Stimulated activated CD8-positive, alpha-beta memory T cell treated with anti-CD3 and anti-CD28 coated beads, Interleukin-7, amount 100 ng/mL, for 48 hours (primary cell): ENCODE results near the gene CEP164.

ENCODE experiments used
- DNase-seq, 2 donors: peaks; one replicate each; pipeline ENCODE4 v3.0.0-alpha.2; 2020; ENCODE audit warnings: low read depth in 1 of 2; ENCODE audit errors: extremely low read depth in 1 of 2

CEP164 gene

GRCh38 chr11:117356126-117356890 lies 28.7 kb downstream of the CEP164 start:
- no peak for DNase-seq

- DNase-seq: no peak
Observed at GRCh38 chr11:117361432-117361831, 33.8 kb downstream of the CEP164 start.

GRCh38 chr11:117366248-117366647 lies 38.6 kb downstream of the CEP164 start:
- no peak for DNase-seq

GRCh38 chr11:117366875-117367274 lies 39.2 kb downstream of the CEP164 start:
- DNase-seq: no peak

GRCh38 chr11:117369534-117369933 lies 41.9 kb downstream of the CEP164 start:
- no peak for DNase-seq

- no peak for DNase-seq
Observed at GRCh38 chr11:117371453-117371852, 43.8 kb downstream of the CEP164 start.

GRCh38 chr11:117374316-117375055 lies 46.8 kb downstream of the CEP164 start:
- DNase-seq: no peak

- DNase-seq: no peak
Observed at GRCh38 chr11:117375960-117376359, 48.3 kb downstream of the CEP164 start.

- no peak for DNase-seq
Observed at GRCh38 chr11:117376517-117376916, 48.9 kb downstream of the CEP164 start.

GRCh38 chr11:117378976-117379865 lies 51.6 kb downstream of the CEP164 start:
- DNase-seq: no peak

- DNase-seq: no peak
Observed at GRCh38 chr11:117380676-117381075, 53.0 kb downstream of the CEP164 start.

GRCh38 chr11:117381481-117382387 lies 54.1 kb downstream of the CEP164 start:
- DNase-seq: no peak

GRCh38 chr11:117382746-117383145 lies 55.1 kb downstream of the CEP164 start:
- DNase-seq: no peak

- no peak for DNase-seq
Observed at GRCh38 chr11:117384045-117384444, 56.4 kb downstream of the CEP164 start.

- no peak for DNase-seq
Observed at GRCh38 chr11:117385471-117385870, 57.8 kb downstream of the CEP164 start.

GRCh38 chr11:117385906-117386305 lies 58.3 kb downstream of the CEP164 start:
- no peak for DNase-seq

GRCh38 chr11:117387992-117388755 lies 60.5 kb downstream of the CEP164 start:
- no peak for DNase-seq

GRCh38 chr11:117390743-117391142 lies 63.1 kb downstream of the CEP164 start:
- DNase-seq: no peak

- no peak for DNase-seq
Observed at GRCh38 chr11:117391181-117391580, 63.5 kb downstream of the CEP164 start.
